ENCODE results near the gene GABBR2.

- no peak for TF ChIP-seq BACH1 (IDR thresholded peaks at IDR 0.05; ENCODE audit: low read length)
- TF ChIP-seq CTCF (IDR thresholded peaks at IDR 0.05; ENCODE audit: control extremely low read depth in 1 of 3, insufficient read depth in 1 of 3, low read depth in 1 of 3, low read length in 3 of 3), result no peak
- TF ChIP-seq RFX5 (IDR thresholded peaks at IDR 0.05; ENCODE audit: borderline replicate concordance, low read depth, low read length), result no peak
Measured at GRCh38 chr9:98568234-98568908, 140.4 kb downstream of the GABBR2 start.

Data from H1 (cell line).